A673 (cell line): ENCODE data around the gene CUBN. TPM values are rescaled to one million over a fixed set of nuclear protein-coding genes. Genes with fewer than 3 reads are reported as not detected.
A peak's percentile ranks its signal among the peaks of the same experiment; 100 is the strongest.

Source experiments
- BruUV-seq: library from RNA; stranded (reverse); fragments of 400-500 nt; replicated peaks from 2 replicates; lab custom pipeline; 2021; lab: Mats Ljungman, UMichigan
- CTCF ChIA-PET: fragments of 300-600 bp; sonication (Branson Sonifier 250); formaldehyde crosslinking; loops from one replicate; lab custom pipeline; 2022; ENCODE audit warnings: antibody characterized with exemption; lab: Charles Lee
- POLR2A ChIA-PET: fragments of 300-600 bp; sonication (Branson Sonifier 250); formaldehyde crosslinking; loops from one replicate; lab custom pipeline; 2022; ENCODE audit warnings: antibody characterized with exemption; ENCODE audit not compliant: low non-redundant PET; lab: Charles Lee
- DNase-seq: peaks from one replicate; pipeline ENCODE4 v3.0.0-alpha.2; 2015; ENCODE audit warnings: low spot score
- H3K27ac ChIP-seq: fragments of 200-600 bp; sonication (generic); 2 replicates; pipeline ENCODE4 v1.5.1; 2016; ENCODE audit warnings: mixed run types, low read depth, mild to moderate bottlenecking, mixed read lengths, antibody characterized with exemption, low read length; ENCODE audit not compliant: poor library complexity, severe bottlenecking
- H3K27me3 ChIP-seq: fragments of 200-600 bp; sonication (generic); replicated peaks from 2 replicates; pipeline ENCODE4 v1.6.1; 2017; ENCODE audit warnings: mixed run types, low read depth, mild to moderate bottlenecking, mixed read lengths, antibody characterized with exemption, low read length; ENCODE audit not compliant: insufficient read depth, poor library complexity
- H3K36me3 ChIP-seq: fragments of 200-600 bp; sonication (generic); 2 replicates; pipeline ENCODE4 v1.6.1; 2016; ENCODE audit warnings: mixed run types, mild to moderate bottlenecking, mixed read lengths, antibody characterized with exemption, low read length; ENCODE audit not compliant: insufficient read depth, poor library complexity, severe bottlenecking
- H3K4me1 ChIP-seq: fragments of 200-600 bp; sonication (generic); 2 replicates; pipeline ENCODE4 v1.6.1; 2017; ENCODE audit warnings: mixed run types, mild to moderate bottlenecking, mixed read lengths, antibody characterized with exemption, low read length; ENCODE audit not compliant: insufficient read depth, poor library complexity, severe bottlenecking
- H3K4me3 ChIP-seq: fragments of 200-600 bp; sonication (generic); 2 replicates; pipeline ENCODE4 v1.5.1; 2016; ENCODE audit warnings: low read depth, mixed run types, mild to moderate bottlenecking, mixed read lengths, low read length; ENCODE audit not compliant: poor library complexity, severe bottlenecking
- H3K9me3 ChIP-seq: fragments of 200-600 bp; sonication (generic); 2 replicates; pipeline ENCODE4 v1.6.1; 2016; ENCODE audit warnings: mixed run types, low read depth, mild to moderate bottlenecking, mixed read lengths, antibody characterized with exemption, low read length; ENCODE audit not compliant: poor library complexity, severe bottlenecking
- EZH2 ChIP-seq: fragments of 200-600 bp; sonication (generic); IDR thresholded peaks from 2 replicates; pipeline ENCODE4 v1.6.1; 2017; ENCODE audit warnings: borderline replicate concordance, low read depth, mild to moderate bottlenecking, mixed read lengths, antibody characterized with exemption, low read length; ENCODE audit not compliant: poor library complexity, severe bottlenecking
- intact Hi-C: fragments of 100-400 bp; cut with micrococcal nuclease; formaldehyde crosslinking; loops from one replicate; pipeline ENCODE4 v1.10.0; 2022; ENCODE audit not compliant: unreplicated experiment
- total RNA-seq: library from RNA; stranded (reverse); gene quantifications from 2 replicates; pipeline ENCODE4 v1.2.3, GENCODE V29; 2021
- TF ChIP-seq, protein P1 (sequence below): fragments of 300-800, 200-600 bp; sonication (generic); conservative IDR thresholded peaks from 2 replicates; pipeline ENCODE4 v1.5.1; 2017; ENCODE audit warnings: low read depth, mild to moderate bottlenecking, antibody characterized with exemption, low read length, moderate library complexity, mixed read lengths

The CUBN gene
- total RNA-seq, 1 experiment from 2014 or later = 3.4 TPM

DNA sequence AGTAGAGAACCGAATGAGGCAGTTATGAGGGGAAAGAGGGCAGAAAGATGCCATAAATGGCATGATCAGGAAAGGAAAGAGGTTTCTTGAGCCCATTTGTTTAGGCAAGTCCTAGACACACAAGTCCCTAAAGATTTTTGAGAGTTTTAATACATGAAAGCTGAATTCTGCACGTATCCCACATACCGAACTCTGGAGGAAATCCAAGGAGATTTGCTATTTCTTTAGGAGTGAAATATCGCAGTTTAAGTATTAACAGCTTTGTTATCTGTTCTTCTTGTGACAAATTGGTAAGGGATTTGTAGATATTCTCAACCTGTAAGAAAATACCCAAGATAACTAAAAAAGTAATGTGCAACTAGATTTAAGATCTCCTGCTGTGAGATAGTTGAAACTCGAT lies 23.7 kb upstream of the CUBN start:
- Histone ChIP-seq H3K9me3 (no peaks in the 10 kb centered on the region), H3K36me3 (no peaks in the 10 kb centered on the region), H3K27me3 (no peaks in the 10 kb centered on the region), H3K4me3 (no peak overlapping the region), H3K4me1 (no peaks in the 10 kb centered on the region), H3K27ac (no peak overlapping the region)
- ChIA-PET CTCF (interaction anchor here (0.6 kb wide), 1 partner anchor 77 kb away, joined by 4 read pairs; no protein-coding TSS in a partner anchor), POLR2A (no interaction called here)
- BruUV-seq = no TSS peak
- no peak for DNase-seq
- intact Hi-C loops = no loop called here
- no peak for TF ChIP-seq EZH2
- TF ChIP-seq, protein P1, sequence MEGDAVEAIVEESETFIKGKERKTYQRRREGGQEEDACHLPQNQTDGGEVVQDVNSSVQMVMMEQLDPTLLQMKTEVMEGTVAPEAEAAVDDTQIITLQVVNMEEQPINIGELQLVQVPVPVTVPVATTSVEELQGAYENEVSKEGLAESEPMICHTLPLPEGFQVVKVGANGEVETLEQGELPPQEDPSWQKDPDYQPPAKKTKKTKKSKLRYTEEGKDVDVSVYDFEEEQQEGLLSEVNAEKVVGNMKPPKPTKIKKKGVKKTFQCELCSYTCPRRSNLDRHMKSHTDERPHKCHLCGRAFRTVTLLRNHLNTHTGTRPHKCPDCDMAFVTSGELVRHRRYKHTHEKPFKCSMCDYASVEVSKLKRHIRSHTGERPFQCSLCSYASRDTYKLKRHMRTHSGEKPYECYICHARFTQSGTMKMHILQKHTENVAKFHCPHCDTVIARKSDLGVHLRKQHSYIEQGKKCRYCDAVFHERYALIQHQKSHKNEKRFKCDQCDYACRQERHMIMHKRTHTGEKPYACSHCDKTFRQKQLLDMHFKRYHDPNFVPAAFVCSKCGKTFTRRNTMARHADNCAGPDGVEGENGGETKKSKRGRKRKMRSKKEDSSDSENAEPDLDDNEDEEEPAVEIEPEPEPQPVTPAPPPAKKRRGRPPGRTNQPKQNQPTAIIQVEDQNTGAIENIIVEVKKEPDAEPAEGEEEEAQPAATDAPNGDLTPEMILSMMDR = no peak

DNA sequence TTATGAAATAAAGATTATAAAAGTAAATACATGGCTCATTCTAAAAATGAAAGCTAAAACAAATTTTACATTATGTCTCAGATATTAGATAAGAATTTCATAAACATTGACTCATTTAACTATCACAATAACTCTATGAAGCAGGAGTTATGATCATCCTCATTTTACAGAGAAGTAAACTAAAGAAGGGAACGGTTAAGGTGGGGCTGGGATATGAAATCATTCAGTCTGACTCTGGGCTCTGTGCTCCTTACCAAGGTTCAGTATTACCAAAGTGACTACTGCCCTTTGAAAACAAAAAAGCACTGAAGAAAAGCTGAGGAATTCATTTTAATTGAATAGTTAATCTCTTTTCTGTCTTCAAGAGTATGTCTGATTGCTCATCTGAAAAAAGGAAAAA lies 22.1 kb upstream of the CUBN start:
- ChIA-PET POLR2A (interaction anchor here (0.6 kb wide), 1 partner anchor 28 kb away, joined by 12 read pairs; no protein-coding TSS in a partner anchor), CTCF (no interaction called here)

DNA sequence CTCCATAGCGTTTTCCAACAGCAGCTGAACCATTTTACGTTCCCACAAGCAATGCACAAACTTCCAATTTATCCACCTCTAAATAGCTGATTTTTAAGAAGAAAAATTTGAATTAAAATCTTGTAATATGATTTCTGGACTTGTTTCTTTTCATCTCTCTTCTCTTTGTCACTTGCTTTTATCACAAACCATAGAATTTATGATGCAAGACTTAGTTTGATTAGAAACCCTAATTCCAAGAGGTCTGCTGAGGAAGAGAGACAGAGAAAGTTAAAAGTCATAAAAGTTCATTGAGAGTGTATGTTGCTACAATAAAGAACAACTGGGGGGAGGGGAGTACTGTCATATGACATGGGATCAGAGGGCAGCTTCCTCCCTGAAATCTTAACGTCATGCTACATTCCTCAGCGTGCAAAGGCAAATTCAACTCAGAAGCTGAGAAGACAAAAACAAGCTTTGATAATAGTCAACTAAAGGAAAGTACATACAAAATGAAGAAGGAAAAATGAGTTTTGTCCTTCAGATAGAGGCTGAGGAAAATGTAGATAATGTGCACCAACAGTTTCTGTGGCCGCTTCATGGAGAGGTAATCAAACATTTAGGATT lies 18.4 kb upstream of the CUBN start:
- ChIA-PET POLR2A (no interaction called here), CTCF (no interaction called here)
- BruUV-seq = no TSS peak
- no peak overlapping the region for H3K27ac ChIP-seq
- DNase-seq = peak; percentile 19
- TF ChIP-seq, protein P1 = no peak
- TF ChIP-seq EZH2 = no peak
- peaks cover 4% of the 10 kb centered on the region for H3K4me1 ChIP-seq
- H3K36me3 ChIP-seq = no peaks in the 10 kb centered on the region
- H3K9me3 ChIP-seq = no peaks in the 10 kb centered on the region
- H3K4me3 ChIP-seq = no peak overlapping the region
- intact Hi-C loops = no loop called here
- H3K27me3 ChIP-seq = no peaks in the 10 kb centered on the region

More for the DNA sequence above, 22.1 kb upstream of the CUBN start:
- H3K36me3 ChIP-seq = no peaks in the 10 kb centered on the region
- no peaks in the 10 kb centered on the region for H3K27me3 ChIP-seq
- BruUV-seq = no TSS peak
- intact Hi-C loops = no loop called here
- no peaks in the 10 kb centered on the region for H3K9me3 ChIP-seq
- H3K4me1 ChIP-seq = peaks cover 4% of the 10 kb centered on the region
- no peak overlapping the region for H3K4me3 ChIP-seq
- TF ChIP-seq, protein P1 = no peak
- no peak for TF ChIP-seq EZH2
- H3K27ac ChIP-seq = no peak overlapping the region
- no peak for DNase-seq
